Transverse colon (tissue), 4 donors: Measurements from ENCODE around the gene STOX1. TPM values are rescaled to one million over a fixed set of nuclear protein-coding genes. Genes with fewer than 3 reads are reported as not detected.
"Not testable (repeated sequence)": the region's sequence is repeated elsewhere in the genome, so short reads cannot be mapped to it uniquely, and the experiment has no call there.

Source experiments
- DNase-seq: peaks from one replicate; pipeline ENCODE4 v3.0.0-alpha.2; 2019
- H3K27ac ChIP-seq, 4 donors: fragments of 200-600 bp; sonication (generic); 2 replicates each; pipeline ENCODE4 v1.5.1; 2016 to 2018; ENCODE audit warnings: inconsistent platforms in 4 of 4
- H3K27me3 ChIP-seq: fragments of 200-600 bp; sonication (generic); 2 replicates; pipeline ENCODE4 v1.5.1; 2017; ENCODE audit warnings: inconsistent platforms
- H3K36me3 ChIP-seq, 4 donors: fragments of 200-600 bp; sonication (generic); 2 replicates each; pipeline ENCODE4 v1.5.1; 2017 to 2019; ENCODE audit warnings: inconsistent platforms in 4 of 4
- H3K4me1 ChIP-seq, 4 donors: fragments of 200-600 bp; sonication (generic); 2 replicates each; pipeline ENCODE4 v1.5.1; 2017 to 2020; ENCODE audit warnings: inconsistent platforms in 4 of 4
- H3K4me3 ChIP-seq, 4 donors: fragments of 200-600 bp; sonication (generic); 1 replicate in 1 of 4; 2 replicates in 3 of 4; pipeline versions ENCODE4 v1.5.1 to v1.6.1; 2017 to 2019; ENCODE audit warnings: inconsistent platforms in 4 of 4
- H3K9me3 ChIP-seq, 2 donors: fragments of 200-600 bp; sonication (generic); 2 replicates each; pipeline ENCODE4 v1.5.1; 2017 to 2019; ENCODE audit warnings: inconsistent platforms in 2 of 2
- CTCF ChIP-seq, 5 experiments: fragments of 200-600 bp in 3 of 5; fragments of 450-650 bp in 2 of 5; sonication (generic) in 3 of 5; IDR thresholded peaks; 1 replicate in 2 of 5; 2 replicates in 3 of 5; pipeline ENCODE4 v1.5.1; 2016 to 2017; ENCODE audit warnings: antibody characterized with exemption in 5 of 5, inconsistent platforms in 3 of 5, mild to moderate bottlenecking in 2 of 5, moderate library complexity in 1 of 5
- EP300 ChIP-seq: sonication (generic); formaldehyde crosslinking; IDR thresholded peaks from one replicate; pipeline ENCODE4 v1.6.1; 2017; ENCODE audit warnings: antibody characterized with exemption, low read depth
- POLR2A ChIP-seq: fragments of 450-650 bp; IDR thresholded peaks from one replicate; pipeline ENCODE4 v1.6.1; 2016; ENCODE audit warnings: antibody characterized with exemption, mild to moderate bottlenecking, moderate library complexity
- POLR2AphosphoS5 ChIP-seq, 3 donors: sonication (generic); formaldehyde crosslinking; IDR thresholded peaks; one replicate each; pipeline ENCODE4 v1.6.1; 2016; ENCODE audit warnings: antibody characterized with exemption in 3 of 3
- WGBS, 2 donors: methylation state at CpG; one replicate each; pipeline ENCODE4 v1.1.5; 2018; ENCODE audit warnings: low coverage in 1 of 2; 5-methylcytosine and 5-hydroxymethylcytosine counted together
- in situ Hi-C, 4 donors: fragments of 200-750 bp; cut with MboI; loops; one replicate each; pipeline versions ENCODE4 v1.15.0 to v1.15.1; 2017; ENCODE audit warnings: low sequenced_read_pairs in 3 of 4, low pct_ligation_motif_present in 1 of 4, low pct_unique_long_range_greater_than_20kb in 1 of 4
- intact Hi-C: fragments of 100-400 bp; cut with DNase I; formaldehyde crosslinking; loops from one replicate; pipeline ENCODE4 v1.15.1; 2023; ENCODE audit warnings: low total_unique reads
- total RNA-seq, 4 donors: library from RNA; depleted of rRNA; stranded (reverse); fragments of >200 nt; gene quantifications; one replicate each; pipeline ENCODE4 v1.1.0, GENCODE V29; 2016

The STOX1 gene
- total RNA-seq, 4 donors from 2014 or later, result 0.40 to 2.0 (median 1.4) TPM

- WGBS, 2 donors, result 65 to 87% methylated on average over 2 of the region's 2 CpGs
- in situ Hi-C loops, result no loop called here
- Histone ChIP-seq H3K4me3 (no peak overlapping the region), H3K4me1 (no peaks in the 10 kb centered on the region), H3K27me3 (no peaks in the 10 kb centered on the region), H3K9me3 (no peaks in the 10 kb centered on the region), H3K27ac (no peak overlapping the region), H3K36me3 (no peaks in the 10 kb centered on the region)
- TF ChIP-seq CTCF (IDR thresholded peaks at IDR 0.05) (no peak), POLR2AphosphoS5 (IDR thresholded peaks at IDR 0.05) (no peak), EP300 (no peak), POLR2A (no peak)
- intact Hi-C loops, result no loop called here
- DNase-seq, result no peak
These were observed 27.1 kb upstream of the STOX1 start for GRCh38 chr10:68800211-68800610.

- Histone ChIP-seq H3K4me1 (no peaks in the 10 kb centered on the region), H3K36me3 (no peaks in the 10 kb centered on the region), H3K9me3 (no peaks in the 10 kb centered on the region), H3K27me3 (no peaks in the 10 kb centered on the region), H3K27ac (no peak overlapping the region), H3K4me3 (no peak overlapping the region)
- WGBS, 2 donors, result 100% methylated on average over 1 of the region's 1 CpG
- intact Hi-C loops (no loop called here), in situ Hi-C loops (no loop called here)
- TF ChIP-seq POLR2AphosphoS5 (IDR thresholded peaks at IDR 0.05) (no peak), POLR2A (no peak), CTCF (IDR thresholded peaks at IDR 0.05) (no peak), EP300 (no peak)
- no peak for DNase-seq
These were observed 22.6 kb upstream of the STOX1 start for GRCh38 chr10:68804692-68805091.

GRCh38 chr10:68810830-68811229 lies 16.5 kb upstream of the STOX1 start:
- DNase-seq, in situ Hi-C loops, H3K4me3 ChIP-seq, H3K4me1 ChIP-seq, intact Hi-C loops, H3K36me3 ChIP-seq, H3K9me3 ChIP-seq, H3K27me3 ChIP-seq, H3K27ac ChIP-seq: not testable (repeated sequence)
- WGBS, 2 donors, result 89 to 100% methylated on average over 1 to 9 of the region's 9 CpGs

GRCh38 chr10:68811314-68812009 lies 15.9 kb upstream of the STOX1 start:
- no peaks in the 10 kb centered on the region for H3K36me3 ChIP-seq
- H3K4me3 ChIP-seq, result no peak overlapping the region
- WGBS, 2 donors, result 83 to 87% methylated on average over 4 to 7 of the region's 7 CpGs
- in situ Hi-C loops, result no loop called here
- TF ChIP-seq EP300 (no peak), POLR2AphosphoS5 (IDR thresholded peaks at IDR 0.05) (no peak), POLR2A (no peak), CTCF (IDR thresholded peaks at IDR 0.05) (no peak)
- H3K27ac ChIP-seq, result no peak overlapping the region
- no peaks in the 10 kb centered on the region for H3K4me1 ChIP-seq
- DNase-seq, result no peak
- intact Hi-C loops, result no loop called here
- H3K9me3 ChIP-seq, result no peaks in the 10 kb centered on the region
- no peaks in the 10 kb centered on the region for H3K27me3 ChIP-seq

GRCh38 chr10:68812420-68812819 lies 14.9 kb upstream of the STOX1 start:
- 82% methylated on average over 4 of the region's 4 CpGs; no CpG with 5 or more reads in 1 of the 2 donors for whole genome bisulfite sequencing, 2 donors
- Histone ChIP-seq H3K4me3 (no peak overlapping the region), H3K36me3 (no peaks in the 10 kb centered on the region), H3K27me3 (no peaks in the 10 kb centered on the region), H3K4me1 (no peaks in the 10 kb centered on the region), H3K27ac (no peak overlapping the region), H3K9me3 (no peaks in the 10 kb centered on the region)
- intact Hi-C loops (no loop called here), in situ Hi-C loops (no loop called here)
- no peak for DNase-seq
- TF ChIP-seq EP300 (no peak), POLR2A (no peak), CTCF (IDR thresholded peaks at IDR 0.05) (no peak), POLR2AphosphoS5 (IDR thresholded peaks at IDR 0.05) (no peak)
